HepG2 (cell line): ENCODE data around the gene SYNE1. TPM values are rescaled to one million over a fixed set of nuclear protein-coding genes. Genes with fewer than 3 reads are reported as not detected.

Source experiments
- ATAC-seq: fragments of 200-7000 bp; cut with Tn5 transposase; 3 replicates; pipeline ENCODE4 v1.9.1; 2020; ENCODE audit warnings: mild to moderate bottlenecking, moderate library complexity
- BruUV-seq: library from RNA; stranded (reverse); fragments of 400-500 nt; replicated peaks from 2 replicates; lab custom pipeline; 2021; lab: Mats Ljungman, UMichigan
- CTCF ChIA-PET: fragments of 300-600 bp; formaldehyde crosslinking; extraction: SDS; loops from one replicate; lab custom pipeline; 2021; ENCODE audit warnings: low total read pairs, inconsistent platforms, low intra/inter-chr PET ratio; lab: Yijun Ruan, JAX
- POLR2A ChIA-PET: fragments of 350-600 bp; sonication (Branson Sonifier 250); formaldehyde crosslinking; loops from one replicate; lab custom pipeline; 2020; ENCODE audit warnings: antibody characterized with exemption, inconsistent platforms; lab: Yijun Ruan, JAX
- DNase-seq: peaks from one replicate; pipeline ENCODE4 v3.0.0-alpha.2; 2015; ENCODE audit warnings: low spot score
- FAIRE-seq: peaks from 3 replicates; lab custom pipeline; 2011; peaks lifted over from hg19 to GRCh38; lab: Jason Lieb, UNC
- H2AFZ ChIP-seq: one replicate; pipeline ENCODE4 v1.6.1; 2011; ENCODE audit warnings: low read length, inconsistent platforms
- H3K27ac ChIP-seq: fragments of 300-600 bp; 3 replicates; pipeline ENCODE4 v1.8.0; 2011; ENCODE audit warnings: mixed run types, mild to moderate bottlenecking, mixed read lengths, low read length, inconsistent platforms; ENCODE audit not compliant: insufficient read depth; ENCODE audit errors: extremely low read length
- H3K27me3 ChIP-seq, 2 experiments: fragments of 200-600 bp in 1 of 2; 2 replicates in 1 of 2; 3 replicates in 1 of 2; pipeline versions ENCODE4 v1.6.0 to v1.8.0; 2011; ENCODE audit warnings: low read length in 2 of 2, mild to moderate bottlenecking in 2 of 2, moderate library complexity in 2 of 2, inconsistent platforms in 1 of 2; ENCODE audit not compliant: insufficient read depth in 2 of 2, control insufficient read depth in 1 of 2
- H3K36me3 ChIP-seq, 2 experiments: fragments of 200-600 bp in 1 of 2; replicated peaks in 1 of 2; 2 replicates in 1 of 2; 3 replicates in 1 of 2; pipeline versions ENCODE4 v1.5.1 to v1.8.0; 2011; ENCODE audit warnings: low read length in 2 of 2, inconsistent platforms in 1 of 2; ENCODE audit not compliant: insufficient read depth in 2 of 2, control insufficient read depth in 1 of 2
- H3K4me1 ChIP-seq: 2 replicates; pipeline ENCODE4 v1.5.1; 2012; ENCODE audit warnings: low read length, inconsistent platforms; ENCODE audit not compliant: insufficient read depth
- H3K4me2 ChIP-seq: 2 replicates; pipeline ENCODE4 v1.6.0; 2011; ENCODE audit warnings: low read depth, low read length, inconsistent platforms
- H3K4me3 ChIP-seq, 3 experiments: fragments of 200-600 bp in 1 of 3; sonication (generic), shearing (Covaris generic) in 1 of 3; replicated peaks in 1 of 3; 2 replicates each; pipeline ENCODE4 v1.5.1; 2011 to 2016; ENCODE audit warnings: low read length in 3 of 3, inconsistent platforms in 2 of 3, low read depth in 2 of 3, mild to moderate bottlenecking in 2 of 3, control low read depth in 1 of 3, mixed read lengths in 1 of 3; ENCODE audit not compliant: insufficient read depth in 1 of 3
- H3K79me2 ChIP-seq: one replicate; pipeline ENCODE4 v1.6.1; 2011; ENCODE audit warnings: low read length, inconsistent platforms; ENCODE audit not compliant: insufficient read depth
- H3K9ac ChIP-seq: 2 replicates; pipeline ENCODE4 v1.6.0; 2011; ENCODE audit warnings: mild to moderate bottlenecking, low read depth, low read length, inconsistent platforms; ENCODE audit not compliant: insufficient read depth
- H3K9me3 ChIP-seq: 2 replicates; pipeline ENCODE4 v1.5.1; 2012; ENCODE audit warnings: mild to moderate bottlenecking, low read length
- H4K20me1 ChIP-seq: 2 replicates; pipeline ENCODE4 v1.6.0; 2011; ENCODE audit warnings: inconsistent platforms, mild to moderate bottlenecking, low read length, moderate library complexity; ENCODE audit not compliant: insufficient read depth
- MAF1 ChIP-seq: sonication (generic); formaldehyde crosslinking; IDR thresholded peaks from 2 replicates; pipeline ENCODE4 v1.5.0; 2020; ENCODE audit warnings: missing genetic modification reagents, borderline replicate concordance
- RARA ChIP-seq: IDR thresholded peaks from 2 replicates; pipeline ENCODE4 v1.6.1; 2016; ENCODE audit warnings: missing genetic modification reagents, missing compliant biosample characterization
- RELA ChIP-seq: sonication (generic); formaldehyde crosslinking; IDR thresholded peaks from 2 replicates; pipeline ENCODE4 v1.4.0; 2020; ENCODE audit warnings: missing genetic modification reagents
- SNAPC2 ChIP-seq: sonication (generic); formaldehyde crosslinking; IDR thresholded peaks from 2 replicates; pipeline ENCODE4 v1.8.1; 2022; ENCODE audit warnings: mild to moderate bottlenecking, missing genetic modification reagents
- ZNF354B ChIP-seq: sonication (generic); formaldehyde crosslinking; IDR thresholded peaks from 2 replicates; pipeline ENCODE4 v1.8.0; 2022; ENCODE audit warnings: mild to moderate bottlenecking, missing genetic modification reagents
- ZNF549 ChIP-seq: sonication (generic); formaldehyde crosslinking; IDR thresholded peaks from 2 replicates; pipeline ENCODE4 v1.5.0; 2020; ENCODE audit warnings: missing genetic modification reagents
- ZNF598 ChIP-seq: sonication (generic); formaldehyde crosslinking; IDR thresholded peaks from 2 replicates; pipeline ENCODE4 v1.5.1; 2020; ENCODE audit warnings: mild to moderate bottlenecking, missing genetic modification reagents, borderline replicate concordance
- WGBS: methylation state at CpG from one replicate; pipeline ENCODE4 v1.1.6; 2017; ENCODE audit warnings: low lambda C conversion rate; 5-methylcytosine and 5-hydroxymethylcytosine counted together
- in situ Hi-C: cut with HindIII; loops from 2 replicates; pipeline ENCODE4 v1.10.0; 2017; ENCODE audit warnings: low pct_unique_long_range_greater_than_20kb; ENCODE audit not compliant: extremely low pct_ligation_motif_present
- intact Hi-C: fragments of 100-400 bp; cut with micrococcal nuclease; formaldehyde crosslinking; loops from one replicate; pipeline ENCODE4 v1.10.0; 2022; ENCODE audit not compliant: unreplicated experiment
- polyA plus RNA-seq, 8 experiments: library from polyadenylated mRNA; depleted of rRNA in 3 of 8; stranded (reverse) in 7 of 8; unstranded in 1 of 8; fragments of >200 nt; fragmentation: Illumina TruSeq in 4 of 8; extraction: Trizol in 4 of 8; gene quantifications; 2 replicates each; pipeline versions ENCODE4 v1.2.1 to v1.2.3, GENCODE V29; 2011 to 2016; ENCODE audit warnings: low read depth in 4 of 8, missing spikeins in 1 of 8, mixed read lengths in 1 of 8; ENCODE audit not compliant: insufficient read depth in 1 of 8
- total RNA-seq, 5 experiments: library from RNA; depleted of rRNA; stranded (reverse); fragments of >200 nt; fragmentation: Illumina TruSeq; extraction: Trizol; gene quantifications; 2 replicates each; pipeline ENCODE4 v1.2.3, GENCODE V29; 2016; ENCODE audit warnings: low read depth in 1 of 5
- TF ChIP-seq, protein P1 (sequence below): fragments of 450-650 bp; IDR thresholded peaks from 2 replicates; pipeline ENCODE4 v1.6.1; 2017
- TF ChIP-seq, protein P2 (sequence below): sonication (generic); formaldehyde crosslinking; IDR thresholded peaks from 2 replicates; pipeline ENCODE4 v1.8.0; 2023; ENCODE audit warnings: mild to moderate bottlenecking, missing genetic modification reagents
- TF ChIP-seq, protein P3 (sequence below): sonication (generic); formaldehyde crosslinking; IDR thresholded peaks from 2 replicates; pipeline ENCODE4 v1.9.0; 2022; ENCODE audit warnings: missing genetic modification reagents, mild to moderate bottlenecking, borderline replicate concordance

The SYNE1 gene
- total and polyA plus RNA-seq, 2 of the 13 experiments (the other 11 are each of a cell fraction or from before 2014, with no cell fraction given) = 5.5 to 15.9 TPM

DNA sequence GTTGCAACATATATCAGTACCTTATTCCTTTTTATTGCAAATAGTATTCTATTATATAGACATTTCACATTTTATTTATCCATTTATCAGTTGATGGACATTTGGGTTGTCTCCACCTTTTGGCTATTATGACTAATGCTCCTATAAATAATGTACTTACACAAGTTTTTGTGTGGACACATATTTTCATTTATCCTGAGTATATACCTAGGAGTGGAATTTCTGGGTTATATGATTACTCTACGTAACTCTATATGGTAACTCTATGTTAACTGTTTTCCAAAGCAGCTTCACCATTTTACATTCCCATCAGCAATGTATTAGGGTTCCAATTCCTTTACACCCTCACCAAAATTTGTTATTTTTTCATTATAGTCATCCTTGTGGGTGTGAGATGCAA, 424.7 kb downstream of the SYNE1 start:
- FAIRE-seq (no peak), ATAC-seq (no peak), DNase-seq (no peak)
- Histone ChIP-seq H3K4me2 (no peak overlapping the region), H3K9ac (no peak overlapping the region), H3K4me1 (peaks cover 9% of the 10 kb centered on the region; the same call in 1 of the 2 replicates), H3K4me3 (no peak overlapping the region), H3K27ac (no peak overlapping the region), H4K20me1 (no peaks in the 10 kb centered on the region), H3K27me3 (no peaks in the 10 kb centered on the region), H3K9me3 (no peaks in the 10 kb centered on the region), H3K36me3 (no peaks in the 10 kb centered on the region), H3K79me2 (no peaks in the 10 kb centered on the region), H2AFZ (no peak overlapping the region)
- ChIA-PET CTCF (no interaction called here), POLR2A (no interaction called here)
- TF ChIP-seq ZNF598 (CRISPR knock-in tag) (no peak), SNAPC2 (no peak), RARA (CRISPR knock-in tag) (no peak), ZNF354B (CRISPR knock-in tag) (no peak), RELA (CRISPR knock-in tag) (no peak), MAF1 (CRISPR knock-in tag) (no peak), ZNF549 (no peak)
- TF ChIP-seq, protein P1, sequence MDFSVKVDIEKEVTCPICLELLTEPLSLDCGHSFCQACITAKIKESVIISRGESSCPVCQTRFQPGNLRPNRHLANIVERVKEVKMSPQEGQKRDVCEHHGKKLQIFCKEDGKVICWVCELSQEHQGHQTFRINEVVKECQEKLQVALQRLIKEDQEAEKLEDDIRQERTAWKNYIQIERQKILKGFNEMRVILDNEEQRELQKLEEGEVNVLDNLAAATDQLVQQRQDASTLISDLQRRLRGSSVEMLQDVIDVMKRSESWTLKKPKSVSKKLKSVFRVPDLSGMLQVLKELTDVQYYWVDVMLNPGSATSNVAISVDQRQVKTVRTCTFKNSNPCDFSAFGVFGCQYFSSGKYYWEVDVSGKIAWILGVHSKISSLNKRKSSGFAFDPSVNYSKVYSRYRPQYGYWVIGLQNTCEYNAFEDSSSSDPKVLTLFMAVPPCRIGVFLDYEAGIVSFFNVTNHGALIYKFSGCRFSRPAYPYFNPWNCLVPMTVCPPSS = no peak
- TF ChIP-seq, protein P2, sequence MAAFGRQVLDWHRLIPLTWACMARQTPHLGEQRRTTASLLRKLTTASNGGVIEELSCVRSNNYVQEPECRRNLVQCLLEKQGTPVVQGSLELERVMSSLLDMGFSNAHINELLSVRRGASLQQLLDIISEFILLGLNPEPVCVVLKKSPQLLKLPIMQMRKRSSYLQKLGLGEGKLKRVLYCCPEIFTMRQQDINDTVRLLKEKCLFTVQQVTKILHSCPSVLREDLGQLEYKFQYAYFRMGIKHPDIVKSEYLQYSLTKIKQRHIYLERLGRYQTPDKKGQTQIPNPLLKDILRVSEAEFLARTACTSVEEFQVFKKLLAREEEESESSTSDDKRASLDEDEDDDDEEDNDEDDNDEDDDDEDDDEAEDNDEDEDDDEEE (CRISPR knock-in tag) = no peak
- TF ChIP-seq, protein P3, sequence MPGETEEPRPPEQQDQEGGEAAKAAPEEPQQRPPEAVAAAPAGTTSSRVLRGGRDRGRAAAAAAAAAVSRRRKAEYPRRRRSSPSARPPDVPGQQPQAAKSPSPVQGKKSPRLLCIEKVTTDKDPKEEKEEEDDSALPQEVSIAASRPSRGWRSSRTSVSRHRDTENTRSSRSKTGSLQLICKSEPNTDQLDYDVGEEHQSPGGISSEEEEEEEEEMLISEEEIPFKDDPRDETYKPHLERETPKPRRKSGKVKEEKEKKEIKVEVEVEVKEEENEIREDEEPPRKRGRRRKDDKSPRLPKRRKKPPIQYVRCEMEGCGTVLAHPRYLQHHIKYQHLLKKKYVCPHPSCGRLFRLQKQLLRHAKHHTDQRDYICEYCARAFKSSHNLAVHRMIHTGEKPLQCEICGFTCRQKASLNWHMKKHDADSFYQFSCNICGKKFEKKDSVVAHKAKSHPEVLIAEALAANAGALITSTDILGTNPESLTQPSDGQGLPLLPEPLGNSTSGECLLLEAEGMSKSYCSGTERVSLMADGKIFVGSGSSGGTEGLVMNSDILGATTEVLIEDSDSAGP (CRISPR knock-in tag) = no peak
- WGBS = 93% methylated on average over 1 of the region's 1 CpG
- BruUV-seq = no TSS peak
- intact Hi-C loops = no loop called here
- in situ Hi-C loops = no loop called here
